Keratinocyte (primary cell): Measurements from ENCODE around the gene TAF6. TPM values are rescaled to one million over a fixed set of nuclear protein-coding genes. Genes with fewer than 3 reads are reported as not detected.
A peak's percentile ranks its signal among the peaks of the same experiment; 100 is the strongest.

Experiments used
- DNase-seq: peaks from one replicate; pipeline ENCODE4 v3.0.0-alpha.2; 2011; ENCODE audit warnings: low read depth, missing footprints, low spot score
- FAIRE-seq: peaks from 2 replicates; lab custom pipeline; 2011; peaks lifted over from hg19 to GRCh38; lab: Jason Lieb, UNC
- H2AFZ ChIP-seq: 2 replicates; pipeline ENCODE4 v1.6.0; 2012; ENCODE audit warnings: low read length, control low read depth, inconsistent platforms; ENCODE audit not compliant: control insufficient read depth
- H3K27ac ChIP-seq: 2 replicates; pipeline ENCODE4 v1.5.1; 2011; ENCODE audit warnings: low read length; ENCODE audit not compliant: control insufficient read depth, insufficient read depth
- H3K27me3 ChIP-seq: 3 replicates; pipeline ENCODE4 v1.6.0; 2011; ENCODE audit warnings: low read length; ENCODE audit not compliant: control insufficient read depth, insufficient read depth; ENCODE audit errors: extremely low read depth
- H3K36me3 ChIP-seq, 2 experiments: 2 replicates in 1 of 2; 3 replicates in 1 of 2; pipeline ENCODE4 v1.5.1; 2011; ENCODE audit warnings: low read length in 2 of 2, mild to moderate bottlenecking in 1 of 2; ENCODE audit not compliant: control insufficient read depth in 2 of 2, insufficient read depth in 2 of 2; ENCODE audit errors: extremely low read depth in 1 of 2
- H3K4me1 ChIP-seq: 3 replicates; pipeline ENCODE4 v1.5.1; 2011; ENCODE audit warnings: low read length; ENCODE audit not compliant: control insufficient read depth, insufficient read depth; ENCODE audit errors: extremely low read depth
- H3K4me2 ChIP-seq: 3 replicates; pipeline ENCODE4 v1.6.0; 2011; ENCODE audit warnings: low read depth, low read length; ENCODE audit not compliant: control insufficient read depth, insufficient read depth; ENCODE audit errors: extremely low read depth
- H3K4me3 ChIP-seq, 3 experiments: fragments of 200-600 bp in 1 of 3; sonication (generic) in 1 of 3; 2 replicates in 2 of 3; 3 replicates in 1 of 3; pipeline ENCODE4 v1.5.1; 2011 to 2016; ENCODE audit warnings: low read length in 3 of 3, mild to moderate bottlenecking in 3 of 3, control low read depth in 2 of 3, inconsistent platforms in 1 of 3, low read depth in 1 of 3, mixed read lengths in 1 of 3, mixed run types in 1 of 3, moderate library complexity in 1 of 3; ENCODE audit not compliant: control insufficient read depth in 2 of 3, insufficient read depth in 2 of 3; ENCODE audit errors: extremely low read depth in 1 of 3
- H3K79me2 ChIP-seq: 2 replicates; pipeline ENCODE4 v1.6.0; 2012; ENCODE audit warnings: low read length; ENCODE audit not compliant: control insufficient read depth, insufficient read depth
- H3K9ac ChIP-seq: 3 replicates; pipeline ENCODE4 v1.6.0; 2011; ENCODE audit warnings: low read length; ENCODE audit not compliant: control insufficient read depth, insufficient read depth; ENCODE audit errors: extremely low read depth
- H3K9me1 ChIP-seq: 3 replicates; pipeline ENCODE4 v1.6.0; 2011; ENCODE audit warnings: low read length; ENCODE audit not compliant: control insufficient read depth, insufficient read depth; ENCODE audit errors: extremely low read depth
- H3K9me3 ChIP-seq: 2 replicates; pipeline ENCODE4 v1.5.1; 2012; ENCODE audit warnings: low read depth, low read length; ENCODE audit not compliant: control insufficient read depth
- H4K20me1 ChIP-seq: 3 replicates; pipeline ENCODE4 v1.6.0; 2011; ENCODE audit warnings: low read length; ENCODE audit not compliant: control insufficient read depth, insufficient read depth; ENCODE audit errors: extremely low read depth
- EZH2 ChIP-seq: IDR thresholded peaks from one replicate; pipeline ENCODE4 v1.6.1; 2012; ENCODE audit warnings: inconsistent platforms, mild to moderate bottlenecking, low read length, moderate library complexity
- dilution Hi-C: fragments of 300-500 bp; cut with MboI; formaldehyde crosslinking; loops from one replicate; pipeline ENCODE4 v1.7.0; 2020; ENCODE audit warnings: low sequenced_read_pairs; ENCODE audit not compliant: extremely low pct_ligation_motif_present
- polyA plus RNA-seq, 5 experiments: library from polyadenylated mRNA; depleted of rRNA in 3 of 5; stranded (reverse) in 3 of 5; stranded (forward) in 1 of 5; unstranded in 1 of 5; fragments of >200 nt; gene quantifications; 1 replicate in 1 of 5; 2 replicates in 3 of 5; 3 replicates in 1 of 5; pipeline versions ENCODE4 v1.2.1 to v1.2.3, GENCODE V29; 2011 to 2012; ENCODE audit warnings: missing spikeins in 2 of 5, low read depth in 1 of 5, low replicate concordance in 1 of 5
- TF ChIP-seq, protein P1 (sequence below), 3 experiments: IDR thresholded peaks in 1 of 3; conservative IDR thresholded peaks in 1 of 3; optimal IDR thresholded peaks in 1 of 3; 2 replicates in 2 of 3; 3 replicates in 1 of 3; pipeline versions ENCODE3 to v1.5.1; 2011; ENCODE audit warnings: low read length in 3 of 3, mild to moderate bottlenecking in 3 of 3, moderate library complexity in 2 of 3, control low read depth in 1 of 3, inconsistent platforms in 1 of 3; ENCODE audit not compliant: insufficient read depth in 2 of 3; ENCODE audit errors: extremely low read depth in 1 of 3

Gene TAF6
- polyA plus RNA-seq, 1 donor (not counting 4 experiments of a cell fraction or from before 2014, with no cell fraction given): 7.6 TPM

GRCh38 chr7:100137851-100138760 lies 18.9 kb upstream of the TAF6 start:
- no peak overlapping the region for H3K4me2 ChIP-seq
- H3K79me2 ChIP-seq: no peaks in the 10 kb centered on the region
- DNase-seq: no peak
- no peaks in the 10 kb centered on the region for H3K9me1 ChIP-seq
- no peaks in the 10 kb centered on the region for H3K27me3 ChIP-seq
- no peak for TF ChIP-seq EZH2
- TF ChIP-seq, protein P1, sequence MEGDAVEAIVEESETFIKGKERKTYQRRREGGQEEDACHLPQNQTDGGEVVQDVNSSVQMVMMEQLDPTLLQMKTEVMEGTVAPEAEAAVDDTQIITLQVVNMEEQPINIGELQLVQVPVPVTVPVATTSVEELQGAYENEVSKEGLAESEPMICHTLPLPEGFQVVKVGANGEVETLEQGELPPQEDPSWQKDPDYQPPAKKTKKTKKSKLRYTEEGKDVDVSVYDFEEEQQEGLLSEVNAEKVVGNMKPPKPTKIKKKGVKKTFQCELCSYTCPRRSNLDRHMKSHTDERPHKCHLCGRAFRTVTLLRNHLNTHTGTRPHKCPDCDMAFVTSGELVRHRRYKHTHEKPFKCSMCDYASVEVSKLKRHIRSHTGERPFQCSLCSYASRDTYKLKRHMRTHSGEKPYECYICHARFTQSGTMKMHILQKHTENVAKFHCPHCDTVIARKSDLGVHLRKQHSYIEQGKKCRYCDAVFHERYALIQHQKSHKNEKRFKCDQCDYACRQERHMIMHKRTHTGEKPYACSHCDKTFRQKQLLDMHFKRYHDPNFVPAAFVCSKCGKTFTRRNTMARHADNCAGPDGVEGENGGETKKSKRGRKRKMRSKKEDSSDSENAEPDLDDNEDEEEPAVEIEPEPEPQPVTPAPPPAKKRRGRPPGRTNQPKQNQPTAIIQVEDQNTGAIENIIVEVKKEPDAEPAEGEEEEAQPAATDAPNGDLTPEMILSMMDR (optimal IDR thresholded peaks at IDR 0.05 in 1 of 3, IDR thresholded peaks at IDR 0.05 in 1 of 3, conservative IDR thresholded peaks at IDR 0.05 in 1 of 3; ENCODE audit: extremely low read depth in 1 of 3, insufficient read depth in 2 of 3, low read length in 3 of 3): no peak
- no peaks in the 10 kb centered on the region for H3K9me3 ChIP-seq
- H3K9ac ChIP-seq: no peak overlapping the region
- no peaks in the 10 kb centered on the region for H4K20me1 ChIP-seq
- dilution Hi-C loops: no loop called here
- no peak overlapping the region for H3K27ac ChIP-seq
- H2AFZ ChIP-seq: no peak overlapping the region
- H3K4me3 ChIP-seq: no peak overlapping the region
- peaks cover 4% of the 10 kb centered on the region for H3K4me1 ChIP-seq
- no peaks in the 10 kb centered on the region for H3K36me3 ChIP-seq
- no peak for FAIRE-seq

GRCh38 chr7:100132697-100133151 lies 13.6 kb upstream of the TAF6 start:
- Histone ChIP-seq H3K4me2 (no peak overlapping the region), H3K9ac (no peak overlapping the region), H3K4me3 (no peak overlapping the region), H3K9me1 (no peaks in the 10 kb centered on the region), H4K20me1 (no peaks in the 10 kb centered on the region), H2AFZ (no peak overlapping the region), H3K9me3 (no peaks in the 10 kb centered on the region), H3K27ac (no peak overlapping the region), H3K36me3 (no peaks in the 10 kb centered on the region), H3K79me2 (no peaks in the 10 kb centered on the region), H3K4me1 (peaks cover 10% of the 10 kb centered on the region), H3K27me3 (no peaks in the 10 kb centered on the region)
- DNase-seq (no peak), FAIRE-seq (no peak)
- dilution Hi-C loops: no loop called here
- TF ChIP-seq, protein P1 (optimal IDR thresholded peaks at IDR 0.05 in 1 of 3, IDR thresholded peaks at IDR 0.05 in 1 of 3, conservative IDR thresholded peaks at IDR 0.05 in 1 of 3; ENCODE audit: extremely low read depth in 1 of 3, insufficient read depth in 2 of 3, low read length in 3 of 3): peak; percentile 95 to 98 (median 95)
- no peak for TF ChIP-seq EZH2
